Memory B cell (primary cell): ENCODE results near the gene LGALS3.

Source experiments
- ATAC-seq: fragments of 150-1000 bp; cut with Tn5 transposase; 2 replicates; pipeline ENCODE4 v1.10.0; 2021; ENCODE audit warnings: low read depth, mild to moderate bottlenecking, moderate library complexity
- DNase-seq, 2 donors: peaks; one replicate each; pipeline ENCODE4 v3.0.0; 2022; ENCODE audit warnings: low spot score in 2 of 2
- H3K27ac Mint-ChIP-seq: one replicate; pipeline ENCODE4 v1.8.0; 2022; ENCODE audit warnings: mild to moderate bottlenecking, moderate library complexity, mixed read lengths
- H3K27me3 Mint-ChIP-seq: one replicate; pipeline ENCODE4 v1.8.0; 2022; ENCODE audit warnings: mixed read lengths
- H3K36me3 Mint-ChIP-seq: one replicate; pipeline ENCODE4 v1.8.0; 2022; ENCODE audit warnings: mild to moderate bottlenecking, mixed read lengths
- H3K4me1 Mint-ChIP-seq: one replicate; pipeline ENCODE4 v1.8.0; 2022; ENCODE audit warnings: mixed read lengths
- H3K4me3 Mint-ChIP-seq: one replicate; pipeline ENCODE4 v1.8.0; 2022; ENCODE audit warnings: mild to moderate bottlenecking, moderate library complexity, mixed read lengths
- H3K9me3 Mint-ChIP-seq: one replicate; pipeline ENCODE4 v1.8.0; 2022; ENCODE audit warnings: mixed read lengths

The LGALS3 gene

DNA sequence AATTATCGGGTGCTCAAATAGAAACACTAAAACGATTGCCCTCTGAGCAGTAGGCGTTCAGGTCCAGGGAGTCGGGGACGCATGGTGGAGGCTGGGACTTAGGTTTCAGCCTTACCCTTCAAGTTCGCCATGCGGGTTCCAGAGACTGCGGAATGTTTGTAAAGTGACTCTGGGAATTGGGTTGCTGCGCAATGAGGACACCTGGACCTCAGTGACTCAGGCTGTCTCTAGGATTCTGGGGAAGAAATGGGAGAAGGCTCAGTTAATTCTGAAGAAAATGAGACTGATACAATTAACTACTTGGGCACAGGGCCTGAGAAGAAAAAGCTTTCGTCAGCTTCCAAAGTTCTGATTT is 1.1 kb downstream of the LGALS3 start:
- Mint-ChIP-seq H3K4me3 (peak overlapping the region; percentile 85), H3K4me1 (peaks cover 6% of the 10 kb centered on the region), H3K27ac (no peak overlapping the region), H3K36me3 (no peaks in the 10 kb centered on the region), H3K9me3 (no peaks in the 10 kb centered on the region), H3K27me3 (peaks cover 3% of the 10 kb centered on the region)
- DNase-seq (no peak), ATAC-seq (no peak)

DNA sequence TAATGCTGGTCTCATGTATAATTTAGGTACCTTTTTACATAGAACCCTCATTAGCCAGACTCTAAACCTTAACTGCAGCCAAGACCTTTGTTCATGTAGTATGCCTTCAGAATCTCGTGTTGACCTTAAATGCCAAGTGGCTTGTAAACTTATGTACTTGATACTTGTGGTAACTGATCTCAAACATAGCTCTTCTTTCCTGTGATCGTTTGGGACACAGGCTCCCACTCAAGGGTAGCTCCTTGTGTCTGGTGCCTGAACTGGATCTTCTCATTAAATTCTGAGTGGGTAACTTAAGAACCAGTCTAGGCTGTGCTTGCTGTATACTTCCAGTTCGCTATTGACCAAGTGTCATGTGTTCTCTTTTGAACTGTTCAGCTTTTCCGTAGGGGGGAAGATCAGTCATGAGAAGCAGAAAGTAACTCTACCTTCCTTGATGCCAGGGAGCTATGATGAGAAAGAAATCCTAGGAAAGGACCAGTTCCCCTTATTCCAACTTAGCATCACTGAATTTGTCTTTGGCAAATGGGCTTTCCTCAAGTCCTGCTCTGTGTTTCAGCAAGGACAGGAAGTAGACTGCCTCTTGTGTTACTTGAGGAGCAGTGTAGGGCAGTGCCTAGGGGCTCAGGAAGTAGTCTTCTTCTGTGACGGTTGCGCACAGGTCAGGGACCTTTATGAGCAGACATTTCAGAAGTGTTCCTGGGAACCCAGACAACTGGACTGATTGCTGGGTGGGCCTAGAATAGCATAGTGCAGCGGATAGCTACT is 2.5 kb downstream of the LGALS3 start:
- peaks cover 2% of the 10 kb centered on the region for H3K4me1 Mint-ChIP-seq
- no peaks in the 10 kb centered on the region for H3K36me3 Mint-ChIP-seq
- no peak overlapping the region for H3K27ac Mint-ChIP-seq
- no peak for ATAC-seq
- no peak for DNase-seq
- H3K4me3 Mint-ChIP-seq: no peak overlapping the region
- peaks cover 3% of the 10 kb centered on the region for H3K27me3 Mint-ChIP-seq
- H3K9me3 Mint-ChIP-seq: no peaks in the 10 kb centered on the region

DNA sequence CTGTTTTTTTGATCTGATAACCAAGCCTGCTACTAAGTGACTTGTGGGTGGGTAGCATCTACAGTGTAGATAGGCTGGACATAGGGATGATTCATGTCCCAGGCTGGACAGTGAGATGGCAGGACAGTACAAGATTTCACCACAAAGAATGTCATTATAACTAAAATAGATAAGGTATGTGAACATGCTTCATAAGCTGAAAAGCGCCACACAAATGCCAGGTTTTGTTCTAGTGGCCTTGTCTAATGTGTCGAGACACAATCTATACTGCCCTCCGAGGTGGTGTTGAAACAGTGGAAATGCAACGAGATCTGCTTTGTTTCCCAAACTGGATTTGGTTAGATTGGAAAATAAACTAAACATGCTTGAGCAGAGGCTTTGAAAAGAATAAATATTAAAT is 4.4 kb downstream of the LGALS3 start:
- no peak for DNase-seq
- H3K27ac Mint-ChIP-seq: no peak overlapping the region
- no peak overlapping the region for H3K4me3 Mint-ChIP-seq
- peaks cover 2% of the 10 kb centered on the region for H3K4me1 Mint-ChIP-seq
- no peak for ATAC-seq
- H3K9me3 Mint-ChIP-seq: no peaks in the 10 kb centered on the region
- peaks cover 3% of the 10 kb centered on the region for H3K27me3 Mint-ChIP-seq
- H3K36me3 Mint-ChIP-seq: no peaks in the 10 kb centered on the region

DNA sequence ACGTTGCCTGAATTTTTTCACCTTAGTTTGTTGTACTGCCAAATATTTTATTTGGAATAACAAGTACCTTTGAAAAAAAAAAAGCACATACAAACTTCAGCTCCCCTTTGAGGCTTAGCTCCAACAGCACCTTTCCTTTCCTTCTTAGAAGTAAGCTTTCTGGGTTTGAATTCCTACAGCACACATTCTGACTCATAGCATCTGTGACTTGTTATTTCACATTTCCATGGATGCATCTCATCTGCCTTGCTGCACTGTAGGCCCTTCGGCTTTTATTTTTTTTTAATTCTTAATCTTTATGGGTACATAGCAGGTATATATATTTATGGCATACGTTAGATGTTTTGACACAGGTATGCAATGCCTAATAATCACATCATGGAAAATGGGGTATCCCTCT is 7.2 kb downstream of the LGALS3 start:
- Mint-ChIP-seq H3K9me3 (no peaks in the 10 kb centered on the region), H3K27me3 (peaks cover 3% of the 10 kb centered on the region), H3K4me3 (no peak overlapping the region), H3K36me3 (no peaks in the 10 kb centered on the region), H3K4me1 (peaks cover 2% of the 10 kb centered on the region), H3K27ac (no peak overlapping the region)
- DNase-seq (no peak), ATAC-seq (no peak)

DNA sequence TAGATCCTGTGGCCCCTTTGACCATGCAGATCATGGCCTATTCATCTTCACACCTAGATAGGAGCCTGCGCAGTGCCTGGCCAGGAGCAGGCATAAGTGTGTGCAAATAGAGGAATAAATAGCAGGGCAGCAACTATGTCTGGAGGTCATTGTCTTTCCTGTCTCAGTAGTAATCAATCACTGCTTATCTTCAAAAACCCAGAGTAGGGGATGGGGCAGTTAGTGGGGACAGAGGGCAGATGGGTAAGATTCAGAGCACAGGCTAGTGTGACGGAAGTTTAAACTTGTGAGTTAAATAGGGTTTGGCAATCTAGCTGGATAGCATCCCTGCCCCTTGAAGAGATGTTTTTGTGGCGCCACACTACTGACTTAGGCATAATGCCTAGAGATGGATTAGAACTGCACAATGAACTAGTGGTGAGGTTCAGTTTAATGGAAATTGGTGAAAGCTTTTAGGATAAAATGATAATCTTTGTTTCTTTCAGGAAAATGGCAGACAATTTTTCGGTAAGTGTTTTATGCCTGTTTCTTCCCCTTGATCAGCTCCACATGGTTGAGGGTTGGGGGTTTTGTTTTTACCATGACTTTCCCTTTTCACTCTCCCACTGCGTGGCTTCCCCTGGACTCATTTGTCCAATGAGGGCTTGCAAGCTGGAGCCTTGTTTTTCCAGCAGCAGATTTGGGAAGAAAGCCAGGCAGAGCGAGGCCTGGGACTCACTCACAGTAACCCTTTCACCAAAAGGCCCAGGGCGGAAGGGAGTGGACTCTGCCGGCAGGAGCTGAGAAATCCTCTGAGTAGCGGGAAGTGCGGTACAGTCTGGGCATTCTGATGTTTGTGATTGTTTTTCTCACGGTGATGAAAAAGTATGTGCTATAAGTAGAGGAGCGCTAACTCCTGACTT is 8.1 kb downstream of the LGALS3 start:
- ATAC-seq (no peak), DNase-seq (no peak)
- Mint-ChIP-seq H3K4me1 (no peaks in the 10 kb centered on the region), H3K27me3 (no peaks in the 10 kb centered on the region), H3K9me3 (no peaks in the 10 kb centered on the region), H3K27ac (no peak overlapping the region), H3K36me3 (no peaks in the 10 kb centered on the region), H3K4me3 (no peak overlapping the region)

DNA sequence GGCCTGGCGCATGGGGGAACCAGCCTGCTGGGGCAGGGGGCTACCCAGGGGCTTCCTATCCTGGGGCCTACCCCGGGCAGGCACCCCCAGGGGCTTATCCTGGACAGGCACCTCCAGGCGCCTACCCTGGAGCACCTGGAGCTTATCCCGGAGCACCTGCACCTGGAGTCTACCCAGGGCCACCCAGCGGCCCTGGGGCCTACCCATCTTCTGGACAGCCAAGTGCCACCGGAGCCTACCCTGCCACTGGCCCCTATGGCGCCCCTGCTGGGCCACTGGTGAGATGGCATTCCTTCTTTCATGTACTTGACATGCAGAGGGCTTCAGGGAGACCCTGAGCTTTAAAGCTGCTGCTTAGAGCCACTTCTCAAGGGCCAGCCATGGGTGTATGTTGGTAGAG is 9.0 kb downstream of the LGALS3 start:
- Mint-ChIP-seq H3K4me3 (no peak overlapping the region), H3K9me3 (no peaks in the 10 kb centered on the region), H3K27ac (no peak overlapping the region), H3K36me3 (no peaks in the 10 kb centered on the region), H3K27me3 (no peaks in the 10 kb centered on the region), H3K4me1 (no peaks in the 10 kb centered on the region)
- DNase-seq (no peak), ATAC-seq (no peak)

DNA sequence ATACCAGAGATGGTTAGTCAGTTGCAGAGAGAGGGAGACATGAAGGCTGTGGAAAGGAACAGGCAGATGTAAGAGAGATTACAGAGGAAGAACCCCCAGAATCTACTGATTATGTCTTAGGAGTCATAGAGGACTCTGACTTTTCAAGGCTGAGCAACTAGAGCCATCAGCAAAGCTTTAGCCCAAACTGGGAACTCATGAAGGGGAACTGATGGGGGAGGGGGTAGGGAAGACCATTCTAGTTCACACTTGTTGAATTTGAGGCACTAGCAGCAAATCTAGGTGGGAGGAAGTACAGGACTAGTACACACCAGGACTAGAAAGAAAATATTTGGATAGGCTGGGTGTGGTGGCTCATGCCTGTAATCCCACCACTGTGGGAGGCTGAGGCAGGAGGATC is 10.1 kb downstream of the LGALS3 start:
- Mint-ChIP-seq H3K4me3 (no peak overlapping the region), H3K4me1 (no peaks in the 10 kb centered on the region), H3K9me3 (no peaks in the 10 kb centered on the region), H3K36me3 (no peaks in the 10 kb centered on the region), H3K27me3 (no peaks in the 10 kb centered on the region), H3K27ac (no peak overlapping the region)
- ATAC-seq (no peak), DNase-seq (no peak)

DNA sequence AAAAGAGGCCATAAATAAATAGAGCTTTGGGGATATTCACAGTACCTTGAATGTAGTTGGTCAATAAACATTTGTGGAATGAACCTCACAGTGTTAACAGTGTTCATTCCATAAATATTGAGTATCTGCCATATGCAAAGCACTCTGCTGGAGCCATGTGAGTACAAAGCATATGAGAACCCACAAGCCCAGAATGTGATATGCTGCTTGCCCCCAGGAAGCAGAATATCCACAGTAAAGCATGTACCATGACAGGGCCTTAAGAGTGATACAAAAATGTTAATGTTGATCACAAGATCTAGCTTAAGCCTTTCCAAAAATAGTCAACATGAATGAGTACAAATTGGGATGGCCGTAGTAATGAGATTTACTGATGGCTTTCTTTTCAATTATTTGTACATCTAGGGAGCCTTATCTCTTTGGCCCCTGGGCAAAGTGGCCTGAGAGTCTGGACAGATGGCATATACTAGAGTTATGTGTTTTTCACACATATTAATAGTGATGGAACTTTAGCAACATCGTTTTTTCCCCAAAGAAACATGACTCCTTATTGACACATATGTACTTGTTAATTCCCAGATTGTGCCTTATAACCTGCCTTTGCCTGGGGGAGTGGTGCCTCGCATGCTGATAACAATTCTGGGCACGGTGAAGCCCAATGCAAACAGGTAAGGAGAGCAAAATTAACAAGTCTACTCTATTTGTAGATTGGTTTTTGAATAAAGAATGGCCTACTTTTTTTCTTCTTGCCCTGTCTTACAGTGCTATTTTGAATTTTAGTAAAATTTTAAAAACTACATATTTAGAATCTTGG is 10.9 kb downstream of the LGALS3 start:
- Mint-ChIP-seq H3K27me3 (no peaks in the 10 kb centered on the region), H3K27ac (no peak overlapping the region), H3K9me3 (no peaks in the 10 kb centered on the region), H3K36me3 (no peaks in the 10 kb centered on the region), H3K4me1 (no peaks in the 10 kb centered on the region), H3K4me3 (no peak overlapping the region)
- DNase-seq (no peak), ATAC-seq (no peak)

DNA sequence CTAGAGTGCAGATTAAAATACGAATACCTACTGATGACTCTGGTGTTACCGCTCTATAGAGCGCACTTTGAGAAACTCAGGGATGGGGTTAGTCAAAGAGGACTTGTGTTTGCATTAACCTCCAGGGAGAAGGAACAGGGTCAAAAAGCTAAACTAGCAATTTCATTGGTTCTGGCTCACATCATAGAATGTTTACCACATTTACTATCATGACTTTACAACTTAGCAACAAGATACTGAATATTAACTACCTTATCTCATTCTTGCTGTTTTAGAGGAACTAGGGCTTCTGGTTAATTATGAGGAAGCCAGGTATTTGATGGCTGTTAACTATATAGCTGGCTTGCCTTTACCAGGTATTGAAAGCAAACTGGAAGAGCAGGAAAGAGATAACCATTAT is 12.8 kb downstream of the LGALS3 start:
- Mint-ChIP-seq H3K36me3 (no peaks in the 10 kb centered on the region), H3K27me3 (no peaks in the 10 kb centered on the region), H3K9me3 (no peaks in the 10 kb centered on the region), H3K27ac (no peak overlapping the region), H3K4me3 (no peak overlapping the region), H3K4me1 (no peaks in the 10 kb centered on the region)
- DNase-seq: no peak
- ATAC-seq: no peak

DNA sequence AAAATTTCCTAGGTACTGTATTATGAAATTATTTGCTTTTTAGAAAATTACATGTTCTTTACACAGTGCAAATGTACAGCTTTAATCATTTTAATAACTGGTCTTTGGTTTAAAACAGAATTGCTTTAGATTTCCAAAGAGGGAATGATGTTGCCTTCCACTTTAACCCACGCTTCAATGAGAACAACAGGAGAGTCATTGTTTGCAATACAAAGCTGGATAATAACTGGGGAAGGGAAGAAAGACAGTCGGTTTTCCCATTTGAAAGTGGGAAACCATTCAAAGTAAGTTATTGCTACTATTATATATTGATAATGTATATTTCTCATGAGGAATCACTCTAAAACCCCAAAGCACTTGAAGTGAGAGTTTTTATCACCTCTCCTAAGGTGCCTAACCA is 13.4 kb downstream of the LGALS3 start:
- no peak overlapping the region for H3K27ac Mint-ChIP-seq
- H3K4me1 Mint-ChIP-seq: no peaks in the 10 kb centered on the region
- no peak for ATAC-seq
- no peaks in the 10 kb centered on the region for H3K27me3 Mint-ChIP-seq
- DNase-seq: no peak
- no peak overlapping the region for H3K4me3 Mint-ChIP-seq
- H3K36me3 Mint-ChIP-seq: no peaks in the 10 kb centered on the region
- H3K9me3 Mint-ChIP-seq: no peaks in the 10 kb centered on the region

DNA sequence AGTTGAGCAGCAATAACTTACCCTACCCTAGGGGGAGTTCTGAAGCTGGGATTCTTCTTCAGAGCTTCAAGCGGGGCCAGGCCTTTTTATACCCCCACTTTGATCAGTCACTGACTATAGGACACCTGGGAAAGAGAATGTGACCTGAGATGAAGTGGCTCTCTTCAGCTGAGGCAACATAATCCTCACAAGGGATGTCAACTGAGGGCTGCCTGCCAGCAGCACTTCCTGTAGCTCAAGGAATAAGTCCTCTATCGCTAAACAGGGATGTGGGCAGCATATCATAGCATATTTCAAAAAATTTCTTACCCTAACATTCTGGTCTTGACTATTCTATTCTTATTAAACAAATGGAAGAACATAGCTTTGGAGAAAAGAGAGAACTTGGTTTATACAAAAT is 17.4 kb downstream of the LGALS3 start:
- no peak for ATAC-seq

DNA sequence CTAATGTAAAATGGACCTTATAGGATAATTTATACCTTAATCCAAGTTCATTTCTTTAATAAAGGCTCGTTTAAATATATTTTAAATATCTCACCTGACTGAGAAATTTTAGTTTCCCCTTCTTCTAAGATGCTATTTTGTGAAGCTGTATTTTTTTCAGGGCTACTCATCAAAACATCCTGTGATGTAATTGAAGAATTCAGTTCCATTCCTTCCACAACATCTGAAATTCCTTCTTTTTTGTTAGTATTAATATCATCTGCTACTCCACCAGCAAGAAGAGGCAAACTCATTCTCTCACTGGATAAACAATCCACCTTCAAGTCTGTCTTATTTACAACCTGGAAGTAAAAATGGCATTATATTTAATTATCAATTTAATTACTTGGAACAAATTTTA is 22.5 kb downstream of the LGALS3 start:
- no peaks in the 10 kb centered on the region for H3K27me3 Mint-ChIP-seq
- peaks cover under 1% of the 10 kb centered on the region for H3K4me1 Mint-ChIP-seq
- ATAC-seq: no peak
- no peak for DNase-seq
- H3K9me3 Mint-ChIP-seq: no peaks in the 10 kb centered on the region
- H3K27ac Mint-ChIP-seq: no peak overlapping the region
- no peak overlapping the region for H3K4me3 Mint-ChIP-seq
- H3K36me3 Mint-ChIP-seq: no peaks in the 10 kb centered on the region

More for the DNA sequence above, 17.4 kb downstream of the LGALS3 start:
- Mint-ChIP-seq H3K36me3 (no peaks in the 10 kb centered on the region), H3K4me1 (no peaks in the 10 kb centered on the region), H3K27me3 (no peaks in the 10 kb centered on the region), H3K9me3 (no peaks in the 10 kb centered on the region), H3K4me3 (no peak overlapping the region), H3K27ac (no peak overlapping the region)
- no peak for DNase-seq

DNA sequence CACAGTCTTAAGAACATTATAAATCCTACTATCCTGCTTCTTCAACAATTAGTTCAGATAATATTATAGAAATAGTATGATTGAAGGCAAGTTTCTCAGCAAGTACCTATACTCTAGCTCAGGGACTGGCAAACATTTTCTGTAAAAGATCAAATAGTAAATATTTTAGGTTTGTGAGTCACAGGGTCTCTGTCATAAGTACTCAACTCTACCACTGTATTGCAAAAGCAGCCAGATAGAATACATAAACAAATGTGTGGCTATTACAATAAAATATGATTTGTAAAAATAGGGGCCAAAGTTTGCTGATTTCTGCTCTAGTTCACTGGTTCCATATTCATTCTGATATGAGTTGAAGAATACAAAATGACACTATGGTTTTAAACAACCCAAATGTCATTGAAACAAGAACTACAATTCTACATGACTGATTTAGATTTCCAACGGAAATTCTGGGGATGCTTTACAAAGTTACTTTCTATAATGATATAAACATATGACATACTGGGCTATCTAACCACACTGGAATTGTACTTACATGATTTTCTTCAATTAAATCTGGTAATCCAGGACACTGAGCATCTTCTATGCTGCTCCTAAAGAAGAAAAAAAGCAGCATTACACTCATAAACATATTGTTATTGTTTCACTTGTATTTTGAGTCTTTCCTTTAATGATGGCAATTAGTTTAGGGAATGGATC is 23.2 kb downstream of the LGALS3 start:
- peaks cover 3% of the 10 kb centered on the region for H3K4me1 Mint-ChIP-seq
- no peaks in the 10 kb centered on the region for H3K9me3 Mint-ChIP-seq
- H3K27ac Mint-ChIP-seq: no peak overlapping the region
- H3K36me3 Mint-ChIP-seq: no peaks in the 10 kb centered on the region
- H3K4me3 Mint-ChIP-seq: no peak overlapping the region
- ATAC-seq (no peak), DNase-seq (no peak)
- H3K27me3 Mint-ChIP-seq: no peaks in the 10 kb centered on the region

DNA sequence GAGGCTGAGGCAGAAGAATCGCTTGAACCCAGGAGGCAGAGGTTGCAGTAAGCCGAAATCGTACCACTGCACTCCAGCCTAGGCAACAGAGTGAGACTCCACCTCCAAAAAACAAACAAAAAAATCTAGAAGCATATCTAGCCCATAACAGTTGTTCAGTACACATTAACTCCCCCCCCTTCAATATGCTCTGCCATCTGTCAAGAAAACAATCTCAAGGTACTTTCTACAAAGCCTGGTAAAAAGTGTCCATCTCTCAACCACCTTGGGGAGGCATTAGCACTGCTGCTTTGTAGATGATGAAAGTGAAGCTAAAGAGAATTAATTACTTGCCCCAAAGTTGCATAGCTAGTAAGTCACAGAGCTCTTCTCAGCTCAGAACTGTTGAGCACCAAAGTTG is 24.9 kb downstream of the LGALS3 start:
- no peak overlapping the region for H3K4me3 Mint-ChIP-seq
- H3K27ac Mint-ChIP-seq: no peak overlapping the region
- no peaks in the 10 kb centered on the region for H3K27me3 Mint-ChIP-seq
- H3K9me3 Mint-ChIP-seq: no peaks in the 10 kb centered on the region
- ATAC-seq: no peak
- H3K36me3 Mint-ChIP-seq: no peaks in the 10 kb centered on the region
- DNase-seq: no peak
- H3K4me1 Mint-ChIP-seq: peaks cover 3% of the 10 kb centered on the region
